WTC11 (cell line): Measurements from ENCODE around the gene TTLL5. TPM values are rescaled to one million over a fixed set of nuclear protein-coding genes. Genes with fewer than 3 reads are reported as not detected.

Experiments
- ATAC-seq: fragments of 200-7000 bp; cut with Tn5 transposase; 2 replicates; pipeline ENCODE4 v1.10.0; 2021; ENCODE audit warnings: mild to moderate bottlenecking, moderate library complexity
- CTCF ChIA-PET: fragments of 300-600 bp; sonication (Branson Sonifier 250); formaldehyde crosslinking; loops from one replicate; lab custom pipeline; 2021; ENCODE audit warnings: antibody characterized with exemption; lab: Charles Lee
- POLR2A ChIA-PET: fragments of 350-600 bp; sonication (Branson Sonifier 250); formaldehyde crosslinking; loops from one replicate; lab custom pipeline; 2021; ENCODE audit warnings: antibody characterized with exemption; lab: Charles Lee
- DNase-seq: peaks from one replicate; pipeline ENCODE4 v3.0.0; 2021; ENCODE audit warnings: low spot score
- H3K27ac Mint-ChIP-seq: 2 replicates; pipeline ENCODE4 v1.8.0; 2021; ENCODE audit warnings: mixed read lengths
- H3K27me3 Mint-ChIP-seq: 2 replicates; pipeline ENCODE4 v1.8.0; 2021; ENCODE audit warnings: low read depth, mild to moderate bottlenecking, moderate library complexity, mixed read lengths
- H3K36me3 Mint-ChIP-seq: 2 replicates; pipeline ENCODE4 v1.8.0; 2021; ENCODE audit warnings: mixed read lengths
- H3K4me1 Mint-ChIP-seq: 2 replicates; pipeline ENCODE4 v1.8.0; 2022; ENCODE audit warnings: mixed read lengths
- H3K4me3 Mint-ChIP-seq: 2 replicates; pipeline ENCODE4 v1.8.0; 2021; ENCODE audit warnings: mild to moderate bottlenecking, moderate library complexity, mixed read lengths
- H3K9me3 Mint-ChIP-seq: 2 replicates; pipeline ENCODE4 v1.8.0; 2021; ENCODE audit warnings: mixed read lengths
- CREB1 ChIP-seq: sonication (generic); formaldehyde crosslinking; IDR thresholded peaks from 2 replicates; pipeline ENCODE4 v1.8.0; 2023; ENCODE audit warnings: mild to moderate bottlenecking, missing genetic modification reagents
- ETV6 ChIP-seq: sonication (generic); formaldehyde crosslinking; IDR thresholded peaks from 2 replicates; pipeline ENCODE4 v1.8.1; 2022; ENCODE audit warnings: mild to moderate bottlenecking, missing genetic modification reagents
- JAZF1 ChIP-seq: fragments of 250-450 bp; sonication (Bioruptor Pico); IDR thresholded peaks from 2 replicates; pipeline ENCODE4 v1.9.0; 2021; ENCODE audit warnings: moderate library complexity, mild to moderate bottlenecking, inconsistent platforms
- JUN ChIP-seq: sonication (generic); formaldehyde crosslinking; IDR thresholded peaks from 2 replicates; pipeline ENCODE4 v1.8.0; 2023; ENCODE audit warnings: mild to moderate bottlenecking, missing genetic modification reagents
- MYBL2 ChIP-seq: sonication (generic); formaldehyde crosslinking; IDR thresholded peaks from 2 replicates; pipeline ENCODE4 v1.8.1; 2023; ENCODE audit warnings: mild to moderate bottlenecking, moderate library complexity, missing genetic modification reagents
- NFYB ChIP-seq: sonication (generic); formaldehyde crosslinking; conservative IDR thresholded peaks from 2 replicates; pipeline ENCODE4 v1.8.0; 2022; ENCODE audit warnings: low read depth, missing genetic modification reagents
- NR2C2 ChIP-seq: sonication (generic); formaldehyde crosslinking; IDR thresholded peaks from 2 replicates; pipeline ENCODE4 v1.8.0; 2022; ENCODE audit warnings: mild to moderate bottlenecking, missing genetic modification reagents
- NR3C1 ChIP-seq: sonication (generic); formaldehyde crosslinking; conservative IDR thresholded peaks from 2 replicates; pipeline ENCODE4 v1.8.1; 2023; ENCODE audit warnings: low read depth, mild to moderate bottlenecking, missing genetic modification reagents
- OVOL2 ChIP-seq: fragments of 250-450 bp; sonication (Bioruptor Pico); IDR thresholded peaks from 2 replicates; pipeline ENCODE4 v1.9.0; 2021; ENCODE audit warnings: mild to moderate bottlenecking, borderline replicate concordance
- RELA ChIP-seq: sonication (generic); formaldehyde crosslinking; IDR thresholded peaks from 2 replicates; pipeline ENCODE4 v1.8.1; 2022; ENCODE audit warnings: missing genetic modification reagents, mild to moderate bottlenecking, borderline replicate concordance
- ZNF138 ChIP-seq: sonication (generic); formaldehyde crosslinking; conservative IDR thresholded peaks from 2 replicates; pipeline ENCODE4 v1.8.1; 2022; ENCODE audit warnings: mild to moderate bottlenecking, moderate library complexity, missing genetic modification reagents
- ZNF219 ChIP-seq: sonication (generic); formaldehyde crosslinking; IDR thresholded peaks from 2 replicates; pipeline ENCODE4 v1.8.0; 2023; ENCODE audit warnings: missing genetic modification reagents, mild to moderate bottlenecking, borderline replicate concordance
- ZNF317 ChIP-seq: sonication (generic); formaldehyde crosslinking; IDR thresholded peaks from 2 replicates; pipeline ENCODE4 v1.8.1; 2023; ENCODE audit warnings: low read depth, mild to moderate bottlenecking, moderate library complexity, missing genetic modification reagents, borderline replicate concordance
- ZNF671 ChIP-seq: fragments of 250-450 bp; sonication (Bioruptor Pico); IDR thresholded peaks from 2 replicates; pipeline ENCODE4 v1.8.0; 2021; ENCODE audit warnings: mild to moderate bottlenecking
- total RNA-seq: library from RNA; stranded (reverse); gene quantifications from 3 replicates; pipeline ENCODE4 v1.2.3, GENCODE V29; 2021
- TF ChIP-seq, protein P1 (sequence below): sonication (generic); formaldehyde crosslinking; IDR thresholded peaks from 2 replicates; pipeline ENCODE4 v1.8.0; 2023; ENCODE audit warnings: mild to moderate bottlenecking, missing genetic modification reagents
- TF ChIP-seq, protein P2 (sequence below): sonication (generic); formaldehyde crosslinking; IDR thresholded peaks from 2 replicates; pipeline ENCODE4 v1.8.1; 2023; ENCODE audit warnings: mild to moderate bottlenecking, missing genetic modification reagents
- TF ChIP-seq, protein P3 (sequence below): sonication (generic); formaldehyde crosslinking; IDR thresholded peaks from 2 replicates; pipeline ENCODE4 v1.8.0; 2022; ENCODE audit warnings: mild to moderate bottlenecking, missing genetic modification reagents
- TF ChIP-seq, protein P4 (sequence below): sonication (generic); formaldehyde crosslinking; IDR thresholded peaks from 2 replicates; pipeline ENCODE4 v1.8.1; 2023; ENCODE audit warnings: mild to moderate bottlenecking, missing genetic modification reagents
- TF ChIP-seq, protein P5 (sequence below): fragments of 250-450 bp; sonication (Bioruptor Pico); IDR thresholded peaks from 2 replicates; pipeline ENCODE4 v1.9.0; 2021; ENCODE audit warnings: mild to moderate bottlenecking

The TTLL5 gene
- total RNA-seq, 1 experiment from 2014 or later = 39.6 TPM

DNA sequence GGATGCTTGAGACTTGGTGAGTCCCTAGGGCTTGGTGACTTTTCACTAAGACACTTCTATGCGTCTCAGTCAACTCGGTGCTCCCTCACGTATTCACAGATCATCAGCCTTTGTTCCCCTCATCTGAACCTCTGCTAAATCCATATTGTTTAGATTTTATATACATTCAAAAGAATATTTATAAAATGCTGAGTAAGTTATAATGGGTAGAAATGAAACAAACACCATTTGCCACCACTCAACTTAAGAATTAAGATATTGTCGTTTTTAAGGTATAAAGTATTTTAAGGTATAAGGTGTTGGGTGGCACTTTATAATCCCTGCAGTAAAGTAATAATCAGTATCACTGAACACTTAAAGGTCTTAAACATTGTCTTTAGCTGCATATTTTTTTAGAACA lies 103.0 kb downstream of the TTLL5 start (continued):
- TF ChIP-seq, protein P1, sequence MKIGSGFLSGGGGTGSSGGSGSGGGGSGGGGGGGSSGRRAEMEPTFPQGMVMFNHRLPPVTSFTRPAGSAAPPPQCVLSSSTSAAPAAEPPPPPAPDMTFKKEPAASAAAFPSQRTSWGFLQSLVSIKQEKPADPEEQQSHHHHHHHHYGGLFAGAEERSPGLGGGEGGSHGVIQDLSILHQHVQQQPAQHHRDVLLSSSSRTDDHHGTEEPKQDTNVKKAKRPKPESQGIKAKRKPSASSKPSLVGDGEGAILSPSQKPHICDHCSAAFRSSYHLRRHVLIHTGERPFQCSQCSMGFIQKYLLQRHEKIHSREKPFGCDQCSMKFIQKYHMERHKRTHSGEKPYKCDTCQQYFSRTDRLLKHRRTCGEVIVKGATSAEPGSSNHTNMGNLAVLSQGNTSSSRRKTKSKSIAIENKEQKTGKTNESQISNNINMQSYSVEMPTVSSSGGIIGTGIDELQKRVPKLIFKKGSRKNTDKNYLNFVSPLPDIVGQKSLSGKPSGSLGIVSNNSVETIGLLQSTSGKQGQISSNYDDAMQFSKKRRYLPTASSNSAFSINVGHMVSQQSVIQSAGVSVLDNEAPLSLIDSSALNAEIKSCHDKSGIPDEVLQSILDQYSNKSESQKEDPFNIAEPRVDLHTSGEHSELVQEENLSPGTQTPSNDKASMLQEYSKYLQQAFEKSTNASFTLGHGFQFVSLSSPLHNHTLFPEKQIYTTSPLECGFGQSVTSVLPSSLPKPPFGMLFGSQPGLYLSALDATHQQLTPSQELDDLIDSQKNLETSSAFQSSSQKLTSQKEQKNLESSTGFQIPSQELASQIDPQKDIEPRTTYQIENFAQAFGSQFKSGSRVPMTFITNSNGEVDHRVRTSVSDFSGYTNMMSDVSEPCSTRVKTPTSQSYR (CRISPR knock-in tag) = no peak
- TF ChIP-seq MYBL2 (CRISPR knock-in tag) (no peak), JAZF1 (CRISPR knock-in tag) (no peak), ZNF138 (no peak)
- TF ChIP-seq, protein P2, sequence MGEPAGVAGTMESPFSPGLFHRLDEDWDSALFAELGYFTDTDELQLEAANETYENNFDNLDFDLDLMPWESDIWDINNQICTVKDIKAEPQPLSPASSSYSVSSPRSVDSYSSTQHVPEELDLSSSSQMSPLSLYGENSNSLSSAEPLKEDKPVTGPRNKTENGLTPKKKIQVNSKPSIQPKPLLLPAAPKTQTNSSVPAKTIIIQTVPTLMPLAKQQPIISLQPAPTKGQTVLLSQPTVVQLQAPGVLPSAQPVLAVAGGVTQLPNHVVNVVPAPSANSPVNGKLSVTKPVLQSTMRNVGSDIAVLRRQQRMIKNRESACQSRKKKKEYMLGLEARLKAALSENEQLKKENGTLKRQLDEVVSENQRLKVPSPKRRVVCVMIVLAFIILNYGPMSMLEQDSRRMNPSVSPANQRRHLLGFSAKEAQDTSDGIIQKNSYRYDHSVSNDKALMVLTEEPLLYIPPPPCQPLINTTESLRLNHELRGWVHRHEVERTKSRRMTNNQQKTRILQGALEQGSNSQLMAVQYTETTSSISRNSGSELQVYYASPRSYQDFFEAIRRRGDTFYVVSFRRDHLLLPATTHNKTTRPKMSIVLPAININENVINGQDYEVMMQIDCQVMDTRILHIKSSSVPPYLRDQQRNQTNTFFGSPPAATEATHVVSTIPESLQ = no peak
- TF ChIP-seq, protein P3, sequence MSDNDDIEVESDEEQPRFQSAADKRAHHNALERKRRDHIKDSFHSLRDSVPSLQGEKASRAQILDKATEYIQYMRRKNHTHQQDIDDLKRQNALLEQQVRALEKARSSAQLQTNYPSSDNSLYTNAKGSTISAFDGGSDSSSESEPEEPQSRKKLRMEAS (CRISPR knock-in tag) = no peak

DNA sequence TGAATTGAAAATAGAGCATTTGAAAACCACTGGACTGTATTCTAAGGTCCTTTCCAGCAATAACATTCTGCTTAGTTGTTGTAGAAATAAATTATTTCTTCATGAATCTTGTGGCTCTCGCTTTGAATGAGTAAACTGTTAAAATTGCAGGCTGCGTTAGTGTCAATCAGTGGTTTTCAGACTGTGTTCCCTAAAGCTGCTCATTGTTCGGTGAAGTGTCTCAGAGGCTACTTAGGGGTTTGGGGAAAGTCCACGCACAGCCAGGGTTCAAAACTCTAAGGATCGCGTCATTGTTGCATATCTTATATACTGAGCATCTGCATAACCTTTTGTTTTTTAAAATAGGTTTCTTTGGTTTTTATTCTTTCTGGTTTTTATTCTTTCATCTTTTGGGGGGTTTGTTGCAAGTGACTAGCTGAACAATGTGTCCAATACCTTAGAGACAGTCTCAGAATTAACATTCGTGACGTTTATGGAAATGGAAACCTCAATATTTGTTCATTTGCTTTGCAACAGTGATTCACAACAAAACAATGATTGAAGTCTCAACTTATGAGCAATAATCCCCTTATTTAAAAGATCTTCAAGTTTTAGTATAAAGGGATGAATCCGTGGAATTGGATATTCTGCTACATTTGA lies 108.1 kb downstream of the TTLL5 start:
- no peaks in the 10 kb centered on the region for H3K4me1 Mint-ChIP-seq
- ATAC-seq = no peak
- CTCF ChIA-PET = no interaction called here

DNA sequence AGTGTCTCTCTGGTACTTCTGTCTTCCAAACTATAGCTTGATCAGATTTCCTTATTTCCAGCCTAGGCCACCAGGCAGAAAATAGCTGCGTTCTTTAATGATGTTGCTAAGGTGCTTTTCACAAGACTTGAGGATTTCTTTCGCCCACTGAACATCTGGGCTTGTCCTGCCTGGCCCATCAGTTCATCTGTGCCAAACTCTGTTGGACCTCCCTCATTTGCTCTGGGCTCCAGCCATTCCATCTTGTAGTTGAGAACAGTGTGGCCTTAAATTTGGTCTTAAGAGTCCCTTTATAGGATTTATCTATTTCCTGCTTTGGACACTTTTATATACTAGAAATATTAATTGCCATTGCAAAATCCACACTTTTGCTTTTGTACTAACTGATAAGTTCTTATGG lies 109.6 kb downstream of the TTLL5 start:
- no peak for ATAC-seq
- no peak for TF ChIP-seq NR3C1
- TF ChIP-seq ZNF317 (CRISPR knock-in tag) = no peak
- no peak for TF ChIP-seq NR2C2
- TF ChIP-seq, protein P4, sequence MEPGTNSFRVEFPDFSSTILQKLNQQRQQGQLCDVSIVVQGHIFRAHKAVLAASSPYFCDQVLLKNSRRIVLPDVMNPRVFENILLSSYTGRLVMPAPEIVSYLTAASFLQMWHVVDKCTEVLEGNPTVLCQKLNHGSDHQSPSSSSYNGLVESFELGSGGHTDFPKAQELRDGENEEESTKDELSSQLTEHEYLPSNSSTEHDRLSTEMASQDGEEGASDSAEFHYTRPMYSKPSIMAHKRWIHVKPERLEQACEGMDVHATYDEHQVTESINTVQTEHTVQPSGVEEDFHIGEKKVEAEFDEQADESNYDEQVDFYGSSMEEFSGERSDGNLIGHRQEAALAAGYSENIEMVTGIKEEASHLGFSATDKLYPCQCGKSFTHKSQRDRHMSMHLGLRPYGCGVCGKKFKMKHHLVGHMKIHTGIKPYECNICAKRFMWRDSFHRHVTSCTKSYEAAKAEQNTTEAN = no peak
- no peak for TF ChIP-seq RELA (CRISPR knock-in tag)
- no peak for TF ChIP-seq ETV6 (CRISPR knock-in tag)
- no peak for TF ChIP-seq CREB1 (CRISPR knock-in tag)
- no peak for TF ChIP-seq ZNF219
- no peak for TF ChIP-seq ZNF671 (CRISPR knock-in tag)
- no peak for TF ChIP-seq NFYB (CRISPR knock-in tag)
- TF ChIP-seq, all 79 proteins: peak for 0
- Mint-ChIP-seq H3K27ac (no peak overlapping the region; the same call in 1 of the 2 replicates), H3K4me1 (no peaks in the 10 kb centered on the region), H3K27me3 (no peaks in the 10 kb centered on the region), H3K9me3 (no peaks in the 10 kb centered on the region), H3K4me3 (no peak overlapping the region), H3K36me3 (peaks cover 13% of the 10 kb centered on the region)
- ChIA-PET CTCF (interaction anchor here (0.6 kb wide), 1 partner anchor 1311 kb away, joined by 3 read pairs; no protein-coding TSS in a partner anchor), POLR2A (no interaction called here)
- DNase-seq = no peak

More for the DNA sequence above, 108.1 kb downstream of the TTLL5 start:
- Mint-ChIP-seq H3K4me3 (no peak overlapping the region), H3K27me3 (no peaks in the 10 kb centered on the region), H3K27ac (no peak overlapping the region), H3K36me3 (peaks cover 4% of the 10 kb centered on the region), H3K9me3 (no peaks in the 10 kb centered on the region)
- POLR2A ChIA-PET = no interaction called here
- no peak for DNase-seq
- TF ChIP-seq JUN (CRISPR knock-in tag) (no peak), OVOL2 (CRISPR knock-in tag) (no peak)
- TF ChIP-seq, protein P4 = no peak
- TF ChIP-seq, protein P5, sequence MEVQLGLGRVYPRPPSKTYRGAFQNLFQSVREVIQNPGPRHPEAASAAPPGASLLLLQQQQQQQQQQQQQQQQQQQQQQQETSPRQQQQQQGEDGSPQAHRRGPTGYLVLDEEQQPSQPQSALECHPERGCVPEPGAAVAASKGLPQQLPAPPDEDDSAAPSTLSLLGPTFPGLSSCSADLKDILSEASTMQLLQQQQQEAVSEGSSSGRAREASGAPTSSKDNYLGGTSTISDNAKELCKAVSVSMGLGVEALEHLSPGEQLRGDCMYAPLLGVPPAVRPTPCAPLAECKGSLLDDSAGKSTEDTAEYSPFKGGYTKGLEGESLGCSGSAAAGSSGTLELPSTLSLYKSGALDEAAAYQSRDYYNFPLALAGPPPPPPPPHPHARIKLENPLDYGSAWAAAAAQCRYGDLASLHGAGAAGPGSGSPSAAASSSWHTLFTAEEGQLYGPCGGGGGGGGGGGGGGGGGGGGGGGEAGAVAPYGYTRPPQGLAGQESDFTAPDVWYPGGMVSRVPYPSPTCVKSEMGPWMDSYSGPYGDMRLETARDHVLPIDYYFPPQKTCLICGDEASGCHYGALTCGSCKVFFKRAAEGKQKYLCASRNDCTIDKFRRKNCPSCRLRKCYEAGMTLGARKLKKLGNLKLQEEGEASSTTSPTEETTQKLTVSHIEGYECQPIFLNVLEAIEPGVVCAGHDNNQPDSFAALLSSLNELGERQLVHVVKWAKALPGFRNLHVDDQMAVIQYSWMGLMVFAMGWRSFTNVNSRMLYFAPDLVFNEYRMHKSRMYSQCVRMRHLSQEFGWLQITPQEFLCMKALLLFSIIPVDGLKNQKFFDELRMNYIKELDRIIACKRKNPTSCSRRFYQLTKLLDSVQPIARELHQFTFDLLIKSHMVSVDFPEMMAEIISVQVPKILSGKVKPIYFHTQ (CRISPR knock-in tag) = no peak
